Activated T-cell treated with anti-CD3 and anti-CD28 coated beads, Interleukin-2, amount 50 U/mL, for 24 hours (primary cell): Measurements from ENCODE around the gene GPATCH11.

ENCODE experiments used
- DNase-seq: peaks from one replicate; pipeline ENCODE4 v3.0.0-alpha.2; 2020
- H3K27ac Mint-ChIP-seq: 2 replicates; pipeline ENCODE4 v1.8.0; 2020; ENCODE audit warnings: mild to moderate bottlenecking, mixed read lengths
- H3K27me3 Mint-ChIP-seq: 2 replicates; pipeline ENCODE4 v1.8.0; 2020; ENCODE audit warnings: mixed read lengths
- H3K36me3 Mint-ChIP-seq: 2 replicates; pipeline ENCODE4 v1.8.0; 2020; ENCODE audit warnings: low read depth, mixed read lengths
- H3K4me1 Mint-ChIP-seq: 2 replicates; pipeline ENCODE4 v1.8.0; 2020; ENCODE audit warnings: low read depth, mixed read lengths
- H3K4me3 Mint-ChIP-seq: 2 replicates; pipeline ENCODE4 v1.8.0; 2020; ENCODE audit warnings: mild to moderate bottlenecking, moderate library complexity, mixed read lengths
- H3K9me3 Mint-ChIP-seq: 2 replicates; pipeline ENCODE4 v1.8.0; 2020; ENCODE audit warnings: mixed read lengths

The GPATCH11 gene

DNA sequence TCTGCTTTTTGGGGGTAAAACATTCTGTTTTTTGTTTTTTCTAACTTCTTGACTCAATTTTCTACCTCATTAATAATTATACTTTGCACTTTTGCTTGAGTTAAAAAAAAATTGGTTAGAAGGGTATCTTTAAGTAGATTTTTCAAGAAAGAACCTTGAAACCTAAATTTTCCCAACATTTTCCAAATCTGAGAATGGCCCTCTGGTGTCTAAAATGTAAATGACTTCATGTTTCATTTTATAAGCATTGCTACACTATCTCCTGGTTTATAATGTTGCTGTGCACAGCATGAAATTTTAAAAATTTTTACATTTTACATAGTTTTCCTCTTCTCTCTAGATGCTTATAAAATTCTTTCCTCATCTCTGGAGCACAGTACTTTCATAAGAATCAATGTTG, 58.2 kb downstream of the GPATCH11 start:
- H3K27ac Mint-ChIP-seq, result no peak overlapping the region
- no peaks in the 10 kb centered on the region for H3K9me3 Mint-ChIP-seq
- H3K4me3 Mint-ChIP-seq, result no peak overlapping the region
- DNase-seq, result no peak
- H3K27me3 Mint-ChIP-seq, result no peaks in the 10 kb centered on the region
- peaks cover 74% of the 10 kb centered on the region for H3K36me3 Mint-ChIP-seq
- no peaks in the 10 kb centered on the region for H3K4me1 Mint-ChIP-seq

DNA sequence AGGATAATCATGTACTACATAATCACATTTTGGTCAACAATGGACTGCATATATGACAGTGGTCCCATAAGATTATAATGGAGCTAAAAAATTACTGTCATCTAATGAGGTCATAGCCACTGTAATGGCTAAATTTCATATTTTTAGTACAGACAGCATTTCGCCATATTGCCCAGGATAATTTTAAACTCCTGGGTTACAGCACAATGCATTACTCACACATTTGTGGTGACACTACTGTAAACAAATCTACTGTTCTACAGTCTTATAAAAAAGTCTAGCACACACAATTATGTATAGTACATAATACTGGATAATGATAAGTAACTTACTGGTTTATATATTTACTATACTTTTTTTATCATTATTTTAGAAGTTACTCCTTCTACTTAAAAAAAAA, 59.7 kb downstream of the GPATCH11 start:
- no peak overlapping the region for H3K27ac Mint-ChIP-seq
- H3K36me3 Mint-ChIP-seq, result peaks cover 75% of the 10 kb centered on the region
- no peaks in the 10 kb centered on the region for H3K9me3 Mint-ChIP-seq
- H3K4me3 Mint-ChIP-seq, result no peak overlapping the region
- no peak for DNase-seq
- no peaks in the 10 kb centered on the region for H3K4me1 Mint-ChIP-seq
- no peaks in the 10 kb centered on the region for H3K27me3 Mint-ChIP-seq

GRCh38 chr2:37146062-37146461, 61.7 kb downstream of the GPATCH11 start:
- no peak for DNase-seq
- peaks cover 63% of the 10 kb centered on the region for H3K36me3 Mint-ChIP-seq
- peaks cover 12% of the 10 kb centered on the region for H3K4me1 Mint-ChIP-seq
- H3K4me3 Mint-ChIP-seq, result no peak overlapping the region
- H3K27me3 Mint-ChIP-seq, result no peaks in the 10 kb centered on the region
- H3K27ac Mint-ChIP-seq, result no peak overlapping the region
- no peaks in the 10 kb centered on the region for H3K9me3 Mint-ChIP-seq

GRCh38 chr2:37148325-37148724, 64.0 kb downstream of the GPATCH11 start:
- H3K4me3 Mint-ChIP-seq, result no peak overlapping the region
- no peak for DNase-seq
- peaks cover 27% of the 10 kb centered on the region for H3K4me1 Mint-ChIP-seq
- H3K27me3 Mint-ChIP-seq, result no peaks in the 10 kb centered on the region
- no peak overlapping the region for H3K27ac Mint-ChIP-seq
- peaks cover 68% of the 10 kb centered on the region for H3K36me3 Mint-ChIP-seq
- peaks cover under 1% of the 10 kb centered on the region for H3K9me3 Mint-ChIP-seq
